ENCODE measurements around the gene ZNF740. TPM values are rescaled to one million over a fixed set of nuclear protein-coding genes. Genes with fewer than 3 reads are reported as not detected.

ZNF740 gene
- total and polyA plus RNA-seq, 10 of the 15 experiments (the other 5 are each of a cell fraction or from before 2014, with no cell fraction given), result 1.4 to 33.6 (median 11.3) TPM

DNA sequence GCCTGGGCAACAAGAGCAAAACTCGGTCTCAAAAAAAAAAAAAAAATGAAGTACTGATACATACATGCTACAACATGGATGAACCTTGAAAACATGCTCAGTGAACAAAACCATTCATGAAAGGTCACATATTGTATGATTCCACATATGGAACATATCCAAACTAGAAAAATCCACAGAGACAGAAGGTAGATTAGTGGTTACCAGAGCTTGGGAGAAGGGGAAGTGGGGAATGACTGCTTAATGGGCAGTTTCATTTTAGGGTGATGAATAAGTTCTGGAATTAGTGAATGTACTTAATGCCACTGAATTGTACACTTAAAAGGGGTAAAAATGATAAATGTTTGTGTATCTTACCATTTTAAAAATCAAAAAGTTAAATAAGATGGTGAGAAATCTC, 23.8 kb downstream of the ZNF740 start:
- Histone ChIP-seq H3K27ac (ENCODE audit: control insufficient read depth, insufficient read depth) (peak overlapping the region; percentile 50), H3K4me1 (ENCODE audit: control insufficient read depth, insufficient read depth, low read length) (peaks cover 54% of the 10 kb centered on the region), H2AFZ (ENCODE audit: control insufficient read depth, low read depth, low read length) (no peak overlapping the region), H3K36me3 (ENCODE audit: control insufficient read depth in 2 of 2, insufficient read depth in 2 of 2, low read length in 1 of 2) (peaks cover 3 to 7% of the 10 kb centered on the region in 2 experiments), H3K9me3 (replicated peaks; ENCODE audit: control insufficient read depth, insufficient read depth, low read length) (no peaks in the 10 kb centered on the region), H3K27me3 (replicated peaks in 1 of 2; ENCODE audit: control insufficient read depth in 2 of 2, insufficient read depth in 2 of 2, low read length in 1 of 2) (no peaks in the 10 kb centered on the region), H3K79me2 (ENCODE audit: control insufficient read depth, insufficient read depth, low read length) (peaks cover 77% of the 10 kb centered on the region), H3K4me2 (ENCODE audit: control insufficient read depth, insufficient read depth) (peak overlapping the region; percentile 84), H4K20me1 (ENCODE audit: control insufficient read depth, insufficient read depth) (no peaks in the 10 kb centered on the region), H3K4me3 (peak overlapping the region; percentile 90), H3K9ac (ENCODE audit: control insufficient read depth, insufficient read depth, low read length) (0 out of 2 replicates have a peak overlapping the region, but pooled peaks have one; percentile 12)
- FAIRE-seq (no peak), ATAC-seq (no peak), DNase-seq (ENCODE audit: low read depth, low spot score) (no peak)
- no CpG with 5 or more reads among the region's 1 CpG for WGBS (ENCODE audit: insufficient coverage, insufficient replicate concordance, low lambda C conversion rate, missing lambda C conversion rate)
- SMC1A ChIA-PET (ENCODE audit: uncharacterized antibody, unreplicated experiment), result interaction anchor here (1.1 to 16.4 kb wide), 6 partner anchors 10 to 140 kb away, joined by 3 to 155 read pairs (median 7); partner anchors contain the start of genes CSAD, ESPL1 and ZNF740
- CTCF ChIA-PET, result interaction anchor here (2.1 to 14.2 kb wide), 3 partner anchors 6 to 46 kb away, joined by 9 to 188 read pairs (median 78); partner anchors contain the start of gene ITGB7
- BruUV-seq (replicated peaks), result no TSS peak
- POLR2A ChIA-PET, result interaction anchor here (0.7 to 1.1 kb wide), 5 partner anchors 13 to 102 kb away, joined by 3 to 7 read pairs (median 4); no protein-coding TSS in a partner anchor
- intact Hi-C loops (cut with micrococcal nuclease; ENCODE audit: unreplicated experiment), result no loop called here
- RAD21 ChIA-PET (ENCODE audit: unreplicated experiment), result interaction anchor here (1.1 to 4.8 kb wide), 4 partner anchors 16 to 117 kb away, joined by 3 to 23 read pairs (median 6); partner anchors contain the start of gene AAAS
- TF ChIP-seq, protein P1, sequence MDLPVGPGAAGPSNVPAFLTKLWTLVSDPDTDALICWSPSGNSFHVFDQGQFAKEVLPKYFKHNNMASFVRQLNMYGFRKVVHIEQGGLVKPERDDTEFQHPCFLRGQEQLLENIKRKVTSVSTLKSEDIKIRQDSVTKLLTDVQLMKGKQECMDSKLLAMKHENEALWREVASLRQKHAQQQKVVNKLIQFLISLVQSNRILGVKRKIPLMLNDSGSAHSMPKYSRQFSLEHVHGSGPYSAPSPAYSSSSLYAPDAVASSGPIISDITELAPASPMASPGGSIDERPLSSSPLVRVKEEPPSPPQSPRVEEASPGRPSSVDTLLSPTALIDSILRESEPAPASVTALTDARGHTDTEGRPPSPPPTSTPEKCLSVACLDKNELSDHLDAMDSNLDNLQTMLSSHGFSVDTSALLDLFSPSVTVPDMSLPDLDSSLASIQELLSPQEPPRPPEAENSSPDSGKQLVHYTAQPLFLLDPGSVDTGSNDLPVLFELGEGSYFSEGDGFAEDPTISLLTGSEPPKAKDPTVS (IDR thresholded peaks at IDR 0.05; ENCODE audit: low read depth, low read length), result no peak
- peak; percentile 48 to 55; a peak in 2 of 4 replicates for TF ChIP-seq IKZF2 (IDR thresholded peaks at IDR 0.05)
- peak; percentile 55 for TF ChIP-seq IKZF1 (conservative IDR thresholded peaks at IDR 0.05)
- TF ChIP-seq RUNX3 (IDR thresholded peaks at IDR 0.05; ENCODE audit: low read length), result peak; percentile 45; the same call in 1 of the 2 replicates
- TF ChIP-seq ZNF24 (IDR thresholded peaks at IDR 0.05), result peak; percentile 90
- TF ChIP-seq ZNF217 (IDR thresholded peaks at IDR 0.05), result peak; percentile 21; the same call in 1 of the 2 replicates
- TF ChIP-seq, protein P2, sequence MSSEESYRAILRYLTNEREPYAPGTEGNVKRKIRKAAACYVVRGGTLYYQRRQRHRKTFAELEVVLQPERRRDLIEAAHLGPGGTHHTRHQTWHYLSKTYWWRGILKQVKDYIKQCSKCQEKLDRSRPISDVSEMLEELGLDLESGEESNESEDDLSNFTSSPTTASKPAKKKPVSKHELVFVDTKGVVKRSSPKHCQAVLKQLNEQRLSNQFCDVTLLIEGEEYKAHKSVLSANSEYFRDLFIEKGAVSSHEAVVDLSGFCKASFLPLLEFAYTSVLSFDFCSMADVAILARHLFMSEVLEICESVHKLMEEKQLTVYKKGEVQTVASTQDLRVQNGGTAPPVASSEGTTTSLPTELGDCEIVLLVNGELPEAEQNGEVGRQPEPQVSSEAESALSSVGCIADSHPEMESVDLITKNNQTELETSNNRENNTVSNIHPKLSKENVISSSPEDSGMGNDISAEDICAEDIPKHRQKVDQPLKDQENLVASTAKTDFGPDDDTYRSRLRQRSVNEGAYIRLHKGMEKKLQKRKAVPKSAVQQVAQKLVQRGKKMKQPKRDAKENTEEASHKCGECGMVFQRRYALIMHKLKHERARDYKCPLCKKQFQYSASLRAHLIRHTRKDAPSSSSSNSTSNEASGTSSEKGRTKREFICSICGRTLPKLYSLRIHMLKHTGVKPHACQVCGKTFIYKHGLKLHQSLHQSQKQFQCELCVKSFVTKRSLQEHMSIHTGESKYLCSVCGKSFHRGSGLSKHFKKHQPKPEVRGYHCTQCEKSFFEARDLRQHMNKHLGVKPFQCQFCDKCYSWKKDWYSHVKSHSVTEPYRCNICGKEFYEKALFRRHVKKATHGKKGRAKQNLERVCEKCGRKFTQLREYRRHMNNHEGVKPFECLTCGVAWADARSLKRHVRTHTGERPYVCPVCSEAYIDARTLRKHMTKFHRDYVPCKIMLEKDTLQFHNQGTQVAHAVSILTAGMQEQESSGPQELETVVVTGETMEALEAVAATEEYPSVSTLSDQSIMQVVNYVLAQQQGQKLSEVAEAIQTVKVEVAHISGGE (CRISPR knock-in tag; IDR thresholded peaks at IDR 0.05), result no peak
- TF ChIP-seq, protein P3, sequence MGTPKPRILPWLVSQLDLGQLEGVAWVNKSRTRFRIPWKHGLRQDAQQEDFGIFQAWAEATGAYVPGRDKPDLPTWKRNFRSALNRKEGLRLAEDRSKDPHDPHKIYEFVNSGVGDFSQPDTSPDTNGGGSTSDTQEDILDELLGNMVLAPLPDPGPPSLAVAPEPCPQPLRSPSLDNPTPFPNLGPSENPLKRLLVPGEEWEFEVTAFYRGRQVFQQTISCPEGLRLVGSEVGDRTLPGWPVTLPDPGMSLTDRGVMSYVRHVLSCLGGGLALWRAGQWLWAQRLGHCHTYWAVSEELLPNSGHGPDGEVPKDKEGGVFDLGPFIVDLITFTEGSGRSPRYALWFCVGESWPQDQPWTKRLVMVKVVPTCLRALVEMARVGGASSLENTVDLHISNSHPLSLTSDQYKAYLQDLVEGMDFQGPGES (IDR thresholded peaks at IDR 0.05), result no peak
- TF ChIP-seq, protein P4, sequence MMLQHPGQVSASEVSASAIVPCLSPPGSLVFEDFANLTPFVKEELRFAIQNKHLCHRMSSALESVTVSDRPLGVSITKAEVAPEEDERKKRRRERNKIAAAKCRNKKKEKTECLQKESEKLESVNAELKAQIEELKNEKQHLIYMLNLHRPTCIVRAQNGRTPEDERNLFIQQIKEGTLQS (IDR thresholded peaks at IDR 0.05; ENCODE audit: borderline replicate concordance, extremely low read depth, low read depth, low read length), result no peak
- TF ChIP-seq ZNF622 (IDR thresholded peaks at IDR 0.05), result no peak
- TF ChIP-seq SMC3 (IDR thresholded peaks at IDR 0.05; ENCODE audit: borderline replicate concordance, low read length), result no peak
- no peak for TF ChIP-seq IRF4 (IDR thresholded peaks at IDR 0.05; ENCODE audit: low read depth, low read length)
- TF ChIP-seq POLR2AphosphoS2 (IDR thresholded peaks at IDR 0.05; ENCODE audit: low read depth, low read length), result no peak
- peak; percentile 67 for TF ChIP-seq SPI1 (IDR thresholded peaks at IDR 0.05; ENCODE audit: borderline replicate concordance, insufficient read depth, low read depth, low read length)
- TF ChIP-seq, protein P5, sequence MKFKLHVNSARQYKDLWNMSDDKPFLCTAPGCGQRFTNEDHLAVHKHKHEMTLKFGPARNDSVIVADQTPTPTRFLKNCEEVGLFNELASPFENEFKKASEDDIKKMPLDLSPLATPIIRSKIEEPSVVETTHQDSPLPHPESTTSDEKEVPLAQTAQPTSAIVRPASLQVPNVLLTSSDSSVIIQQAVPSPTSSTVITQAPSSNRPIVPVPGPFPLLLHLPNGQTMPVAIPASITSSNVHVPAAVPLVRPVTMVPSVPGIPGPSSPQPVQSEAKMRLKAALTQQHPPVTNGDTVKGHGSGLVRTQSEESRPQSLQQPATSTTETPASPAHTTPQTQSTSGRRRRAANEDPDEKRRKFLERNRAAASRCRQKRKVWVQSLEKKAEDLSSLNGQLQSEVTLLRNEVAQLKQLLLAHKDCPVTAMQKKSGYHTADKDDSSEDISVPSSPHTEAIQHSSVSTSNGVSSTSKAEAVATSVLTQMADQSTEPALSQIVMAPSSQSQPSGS (IDR thresholded peaks at IDR 0.05; ENCODE audit: low read length), result no peak
- in situ Hi-C loops (cut with MboI), result no loop called here

All from GM12878 (cell line).